PC-3 (cell line): ENCODE results near the gene PTPN23.

Experiments used
- EZH2 ChIP-seq: fragments of 300-600 bp; sonication (generic); IDR thresholded peaks from one replicate; pipeline ENCODE4 v1.6.1; 2017; ENCODE audit warnings: antibody characterized with exemption, mild to moderate bottlenecking, low read length; ENCODE audit not compliant: unreplicated experiment
- EZH2phosphoT487 ChIP-seq: fragments of 300-600 bp; sonication (generic); IDR thresholded peaks from 2 replicates; pipeline ENCODE4 v1.6.1; 2018; ENCODE audit warnings: mild to moderate bottlenecking, antibody characterized with exemption, low read length, borderline replicate concordance
- TF ChIP-seq, protein P1 (sequence below): fragments of 300-600 bp; sonication (generic); conservative IDR thresholded peaks from 2 replicates; pipeline ENCODE4 v1.5.1; 2017; ENCODE audit warnings: antibody characterized with exemption, low read depth, mild to moderate bottlenecking, low read length

- no peak for TF ChIP-seq EZH2phosphoT487
- TF ChIP-seq, protein P1, sequence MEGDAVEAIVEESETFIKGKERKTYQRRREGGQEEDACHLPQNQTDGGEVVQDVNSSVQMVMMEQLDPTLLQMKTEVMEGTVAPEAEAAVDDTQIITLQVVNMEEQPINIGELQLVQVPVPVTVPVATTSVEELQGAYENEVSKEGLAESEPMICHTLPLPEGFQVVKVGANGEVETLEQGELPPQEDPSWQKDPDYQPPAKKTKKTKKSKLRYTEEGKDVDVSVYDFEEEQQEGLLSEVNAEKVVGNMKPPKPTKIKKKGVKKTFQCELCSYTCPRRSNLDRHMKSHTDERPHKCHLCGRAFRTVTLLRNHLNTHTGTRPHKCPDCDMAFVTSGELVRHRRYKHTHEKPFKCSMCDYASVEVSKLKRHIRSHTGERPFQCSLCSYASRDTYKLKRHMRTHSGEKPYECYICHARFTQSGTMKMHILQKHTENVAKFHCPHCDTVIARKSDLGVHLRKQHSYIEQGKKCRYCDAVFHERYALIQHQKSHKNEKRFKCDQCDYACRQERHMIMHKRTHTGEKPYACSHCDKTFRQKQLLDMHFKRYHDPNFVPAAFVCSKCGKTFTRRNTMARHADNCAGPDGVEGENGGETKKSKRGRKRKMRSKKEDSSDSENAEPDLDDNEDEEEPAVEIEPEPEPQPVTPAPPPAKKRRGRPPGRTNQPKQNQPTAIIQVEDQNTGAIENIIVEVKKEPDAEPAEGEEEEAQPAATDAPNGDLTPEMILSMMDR, result no peak
- TF ChIP-seq EZH2, result no peak
Measured at GRCh38 chr3:47429476-47430270, 48.9 kb downstream of the PTPN23 start.
